HepG2 (cell line): ENCODE data around the gene MDP1. TPM values are rescaled to one million over a fixed set of nuclear protein-coding genes. Genes with fewer than 3 reads are reported as not detected.
A peak's percentile ranks its signal among the peaks of the same experiment; 100 is the strongest.

Experiments
- ARID2 ChIP-seq: sonication (generic); formaldehyde crosslinking; IDR thresholded peaks from 2 replicates; pipeline ENCODE4 v1.8.1; 2022; ENCODE audit warnings: mild to moderate bottlenecking, missing genetic modification reagents, borderline replicate concordance
- ARNT2 ChIP-seq: sonication (generic); formaldehyde crosslinking; IDR thresholded peaks from 2 replicates; pipeline ENCODE4 v1.8.0; 2022; ENCODE audit warnings: mild to moderate bottlenecking, low read depth, missing genetic modification reagents, moderate library complexity
- DNMT3B ChIP-seq: conservative IDR thresholded peaks from 2 replicates; pipeline ENCODE4 v1.6.1; 2016; ENCODE audit warnings: missing biosample characterization, control low read depth
- ESRRA ChIP-seq: sonication (generic); formaldehyde crosslinking; IDR thresholded peaks from 2 replicates; pipeline ENCODE4 v1.5.1; 2020; ENCODE audit warnings: mild to moderate bottlenecking, low read depth, missing genetic modification reagents
- NR2C2 ChIP-seq: sonication (generic); formaldehyde crosslinking; IDR thresholded peaks from 2 replicates; pipeline ENCODE4 v1.4.0; 2020; ENCODE audit warnings: missing genetic modification reagents, mild to moderate bottlenecking, moderate library complexity, borderline replicate concordance
- PAX8 ChIP-seq: sonication (generic); formaldehyde crosslinking; IDR thresholded peaks from 2 replicates; pipeline ENCODE4 v1.8.0; 2022; ENCODE audit warnings: mild to moderate bottlenecking, missing genetic modification reagents, borderline replicate concordance
- PHF5A ChIP-seq: IDR thresholded peaks from one replicate; pipeline ENCODE4 v1.6.1; 2018; ENCODE audit warnings: low read depth, missing genetic modification reagents; ENCODE audit not compliant: unreplicated experiment
- RBAK ChIP-seq: sonication (generic); formaldehyde crosslinking; IDR thresholded peaks from 2 replicates; pipeline ENCODE4 v1.5.1; 2020; ENCODE audit warnings: mild to moderate bottlenecking, missing genetic modification reagents
- SSRP1 ChIP-seq: IDR thresholded peaks from 2 replicates; pipeline ENCODE4 v1.6.1; 2016; ENCODE audit warnings: control low read depth
- YY1 ChIP-seq: IDR thresholded peaks from 2 replicates; pipeline ENCODE4 v1.6.1; 2011; ENCODE audit warnings: low read length, low read depth, moderate library complexity, mild to moderate bottlenecking; ENCODE audit not compliant: insufficient read depth, insufficient replicate concordance
- ZBTB1 ChIP-seq: sonication (generic); formaldehyde crosslinking; IDR thresholded peaks from 2 replicates; pipeline ENCODE4 v1.4.0; 2020; ENCODE audit warnings: missing genetic modification reagents, borderline replicate concordance
- ZFP36 ChIP-seq: fragments of 150-350 bp; IDR thresholded peaks from 2 replicates; pipeline ENCODE4 v1.6.1; 2018; ENCODE audit warnings: borderline replicate concordance, low read length, low read depth; ENCODE audit not compliant: partially characterized antibody
- ZMYM2 ChIP-seq: sonication (generic); formaldehyde crosslinking; IDR thresholded peaks from 2 replicates; pipeline ENCODE4 v1.8.0; 2022; ENCODE audit warnings: mild to moderate bottlenecking, missing genetic modification reagents
- ZNF12 ChIP-seq: sonication (generic); formaldehyde crosslinking; IDR thresholded peaks from 2 replicates; pipeline ENCODE4 v1.5.0; 2020; ENCODE audit warnings: missing genetic modification reagents
- ZNF224 ChIP-seq: sonication (generic); formaldehyde crosslinking; IDR thresholded peaks from 2 replicates; pipeline ENCODE4 v1.5.0; 2020; ENCODE audit warnings: mild to moderate bottlenecking, missing genetic modification reagents
- ZNF235 ChIP-seq: sonication (generic); formaldehyde crosslinking; IDR thresholded peaks from 2 replicates; pipeline ENCODE4 v1.8.1; 2023; ENCODE audit warnings: mild to moderate bottlenecking, missing genetic modification reagents, borderline replicate concordance
- ZNF263 ChIP-seq: sonication (generic); formaldehyde crosslinking; IDR thresholded peaks from 2 replicates; pipeline ENCODE4 v1.4.0; 2020; ENCODE audit warnings: missing genetic modification reagents
- ZNF44 ChIP-seq: sonication (generic); formaldehyde crosslinking; IDR thresholded peaks from 2 replicates; pipeline ENCODE4 v1.5.1; 2020; ENCODE audit warnings: mild to moderate bottlenecking, missing genetic modification reagents
- polyA plus RNA-seq, 8 experiments: library from polyadenylated mRNA; depleted of rRNA in 3 of 8; stranded (reverse) in 7 of 8; unstranded in 1 of 8; fragments of >200 nt; fragmentation: Illumina TruSeq in 4 of 8; extraction: Trizol in 4 of 8; gene quantifications; 2 replicates each; pipeline versions ENCODE4 v1.2.1 to v1.2.3, GENCODE V29; 2011 to 2016; ENCODE audit warnings: low read depth in 4 of 8, missing spikeins in 1 of 8, mixed read lengths in 1 of 8; ENCODE audit not compliant: insufficient read depth in 1 of 8
- total RNA-seq, 5 experiments: library from RNA; depleted of rRNA; stranded (reverse); fragments of >200 nt; fragmentation: Illumina TruSeq; extraction: Trizol; gene quantifications; 2 replicates each; pipeline ENCODE4 v1.2.3, GENCODE V29; 2016; ENCODE audit warnings: low read depth in 1 of 5
- TF ChIP-seq, protein P1 (sequence below): sonication (generic); formaldehyde crosslinking; IDR thresholded peaks from 2 replicates; pipeline ENCODE4 v1.9.0; 2022; ENCODE audit warnings: low read depth, missing genetic modification reagents
- TF ChIP-seq, protein P2 (sequence below): fragments of 450-650 bp; IDR thresholded peaks from 2 replicates; pipeline ENCODE4 v1.6.1; 2017; ENCODE audit warnings: mild to moderate bottlenecking
- TF ChIP-seq, protein P3 (sequence below): sonication (generic); formaldehyde crosslinking; IDR thresholded peaks from 2 replicates; pipeline ENCODE4 v1.4.0; 2020; ENCODE audit warnings: missing genetic modification reagents
- TF ChIP-seq, protein P4 (sequence below): sonication (generic); formaldehyde crosslinking; IDR thresholded peaks from 2 replicates; pipeline ENCODE4 v1.5.0; 2020; ENCODE audit warnings: missing genetic modification reagents

The MDP1 gene
- total and polyA plus RNA-seq, 2 of the 13 experiments (the other 11 are each of a cell fraction or from before 2014, with no cell fraction given): 44.1 to 48.7 TPM

DNA sequence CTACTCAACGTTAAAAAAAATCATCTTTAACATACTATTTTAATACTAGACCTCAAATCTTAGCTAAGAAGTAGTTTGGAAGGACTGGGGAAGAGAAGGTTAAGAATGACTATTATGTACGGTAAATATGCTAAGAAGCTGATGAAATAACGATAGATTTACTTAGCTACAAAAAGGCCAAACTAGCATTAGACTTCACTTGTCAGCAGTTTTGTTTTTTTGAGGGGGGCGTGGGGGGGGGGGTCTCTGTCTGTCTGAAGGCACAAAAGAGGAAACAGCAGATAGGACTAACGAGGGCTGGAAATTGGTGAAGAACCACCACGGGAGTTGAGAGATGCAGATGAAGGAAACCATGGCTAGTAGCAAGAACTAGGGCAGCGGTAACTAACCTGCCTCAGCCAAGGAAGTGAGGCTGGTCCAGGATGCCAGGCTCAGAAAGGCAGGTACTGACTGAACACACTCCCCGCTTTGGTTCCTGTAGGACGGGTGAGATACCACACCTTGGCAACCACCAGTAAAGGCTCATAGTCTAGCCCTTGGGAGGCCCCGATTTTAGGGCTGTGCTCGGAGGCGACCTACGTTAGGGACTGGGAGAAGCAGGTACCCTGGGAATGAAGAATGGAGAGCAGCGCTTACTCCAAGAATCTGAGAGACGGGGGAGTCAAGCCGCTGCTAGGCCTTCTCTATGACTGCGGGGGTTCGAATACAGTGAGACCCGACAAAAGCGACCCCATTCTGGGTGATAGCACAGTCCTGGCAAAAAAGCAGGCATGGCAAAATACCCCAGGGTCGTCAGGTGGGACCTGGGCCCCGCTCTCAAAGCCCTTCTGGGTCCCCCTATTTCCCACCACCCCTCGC lies 15.6 kb upstream of the MDP1 start (continued):
- peak; percentile 93 for TF ChIP-seq ARID2
- TF ChIP-seq ZNF235 (CRISPR knock-in tag): no peak
- TF ChIP-seq, protein P1, sequence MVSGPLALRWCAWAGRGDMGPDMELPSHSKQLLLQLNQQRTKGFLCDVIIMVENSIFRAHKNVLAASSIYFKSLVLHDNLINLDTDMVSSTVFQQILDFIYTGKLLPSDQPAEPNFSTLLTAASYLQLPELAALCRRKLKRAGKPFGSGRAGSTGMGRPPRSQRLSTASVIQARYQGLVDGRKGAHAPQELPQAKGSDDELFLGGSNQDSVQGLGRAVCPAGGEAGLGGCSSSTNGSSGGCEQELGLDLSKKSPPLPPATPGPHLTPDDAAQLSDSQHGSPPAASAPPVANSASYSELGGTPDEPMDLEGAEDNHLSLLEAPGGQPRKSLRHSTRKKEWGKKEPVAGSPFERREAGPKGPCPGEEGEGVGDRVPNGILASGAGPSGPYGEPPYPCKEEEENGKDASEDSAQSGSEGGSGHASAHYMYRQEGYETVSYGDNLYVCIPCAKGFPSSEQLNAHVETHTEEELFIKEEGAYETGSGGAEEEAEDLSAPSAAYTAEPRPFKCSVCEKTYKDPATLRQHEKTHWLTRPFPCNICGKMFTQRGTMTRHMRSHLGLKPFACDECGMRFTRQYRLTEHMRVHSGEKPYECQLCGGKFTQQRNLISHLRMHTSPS (CRISPR knock-in tag): peak; percentile 62
- TF ChIP-seq, protein P2, sequence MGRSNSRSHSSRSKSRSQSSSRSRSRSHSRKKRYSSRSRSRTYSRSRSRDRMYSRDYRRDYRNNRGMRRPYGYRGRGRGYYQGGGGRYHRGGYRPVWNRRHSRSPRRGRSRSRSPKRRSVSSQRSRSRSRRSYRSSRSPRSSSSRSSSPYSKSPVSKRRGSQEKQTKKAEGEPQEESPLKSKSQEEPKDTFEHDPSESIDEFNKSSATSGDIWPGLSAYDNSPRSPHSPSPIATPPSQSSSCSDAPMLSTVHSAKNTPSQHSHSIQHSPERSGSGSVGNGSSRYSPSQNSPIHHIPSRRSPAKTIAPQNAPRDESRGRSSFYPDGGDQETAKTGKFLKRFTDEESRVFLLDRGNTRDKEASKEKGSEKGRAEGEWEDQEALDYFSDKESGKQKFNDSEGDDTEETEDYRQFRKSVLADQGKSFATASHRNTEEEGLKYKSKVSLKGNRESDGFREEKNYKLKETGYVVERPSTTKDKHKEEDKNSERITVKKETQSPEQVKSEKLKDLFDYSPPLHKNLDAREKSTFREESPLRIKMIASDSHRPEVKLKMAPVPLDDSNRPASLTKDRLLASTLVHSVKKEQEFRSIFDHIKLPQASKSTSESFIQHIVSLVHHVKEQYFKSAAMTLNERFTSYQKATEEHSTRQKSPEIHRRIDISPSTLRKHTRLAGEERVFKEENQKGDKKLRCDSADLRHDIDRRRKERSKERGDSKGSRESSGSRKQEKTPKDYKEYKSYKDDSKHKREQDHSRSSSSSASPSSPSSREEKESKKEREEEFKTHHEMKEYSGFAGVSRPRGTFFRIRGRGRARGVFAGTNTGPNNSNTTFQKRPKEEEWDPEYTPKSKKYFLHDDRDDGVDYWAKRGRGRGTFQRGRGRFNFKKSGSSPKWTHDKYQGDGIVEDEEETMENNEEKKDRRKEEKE: no peak
- no peak for TF ChIP-seq YY1
- peak; percentile 18; the same call in 1 of the 2 replicates for TF ChIP-seq ARNT2 (CRISPR knock-in tag)
- no peak for TF ChIP-seq PHF5A (CRISPR knock-in tag)
- no peak for TF ChIP-seq ESRRA
- TF ChIP-seq NR2C2: no peak
- TF ChIP-seq, protein P3, sequence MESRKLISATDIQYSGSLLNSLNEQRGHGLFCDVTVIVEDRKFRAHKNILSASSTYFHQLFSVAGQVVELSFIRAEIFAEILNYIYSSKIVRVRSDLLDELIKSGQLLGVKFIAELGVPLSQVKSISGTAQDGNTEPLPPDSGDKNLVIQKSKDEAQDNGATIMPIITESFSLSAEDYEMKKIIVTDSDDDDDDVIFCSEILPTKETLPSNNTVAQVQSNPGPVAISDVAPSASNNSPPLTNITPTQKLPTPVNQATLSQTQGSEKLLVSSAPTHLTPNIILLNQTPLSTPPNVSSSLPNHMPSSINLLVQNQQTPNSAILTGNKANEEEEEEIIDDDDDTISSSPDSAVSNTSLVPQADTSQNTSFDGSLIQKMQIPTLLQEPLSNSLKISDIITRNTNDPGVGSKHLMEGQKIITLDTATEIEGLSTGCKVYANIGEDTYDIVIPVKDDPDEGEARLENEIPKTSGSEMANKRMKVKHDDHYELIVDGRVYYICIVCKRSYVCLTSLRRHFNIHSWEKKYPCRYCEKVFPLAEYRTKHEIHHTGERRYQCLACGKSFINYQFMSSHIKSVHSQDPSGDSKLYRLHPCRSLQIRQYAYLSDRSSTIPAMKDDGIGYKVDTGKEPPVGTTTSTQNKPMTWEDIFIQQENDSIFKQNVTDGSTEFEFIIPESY: no peak; the same call in 1 of the 2 replicates
- no peak for TF ChIP-seq ZBTB1 (CRISPR knock-in tag)
- TF ChIP-seq ZNF44 (CRISPR knock-in tag): no peak
- no peak for TF ChIP-seq ZNF224 (CRISPR knock-in tag)
- no peak for TF ChIP-seq SSRP1 (CRISPR knock-in tag)
- TF ChIP-seq, protein P4, sequence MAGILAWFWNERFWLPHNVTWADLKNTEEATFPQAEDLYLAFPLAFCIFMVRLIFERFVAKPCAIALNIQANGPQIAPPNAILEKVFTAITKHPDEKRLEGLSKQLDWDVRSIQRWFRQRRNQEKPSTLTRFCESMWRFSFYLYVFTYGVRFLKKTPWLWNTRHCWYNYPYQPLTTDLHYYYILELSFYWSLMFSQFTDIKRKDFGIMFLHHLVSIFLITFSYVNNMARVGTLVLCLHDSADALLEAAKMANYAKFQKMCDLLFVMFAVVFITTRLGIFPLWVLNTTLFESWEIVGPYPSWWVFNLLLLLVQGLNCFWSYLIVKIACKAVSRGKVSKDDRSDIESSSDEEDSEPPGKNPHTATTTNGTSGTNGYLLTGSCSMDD (CRISPR knock-in tag): no peak; the same call in 1 of the 2 replicates
- no peak for TF ChIP-seq RBAK (CRISPR knock-in tag)
- TF ChIP-seq DNMT3B (CRISPR knock-in tag): no peak
- TF ChIP-seq ZNF12 (CRISPR knock-in tag): no peak
- TF ChIP-seq ZFP36: no peak
- peak; percentile 47; the same call in 1 of the 2 replicates for TF ChIP-seq ZNF263 (CRISPR knock-in tag)
- TF ChIP-seq ZMYM2 (CRISPR knock-in tag): no peak
- peak; percentile 61; the same call in 1 of the 2 replicates for TF ChIP-seq PAX8
